Lower lobe of right lung (tissue), 2 donors: ENCODE data around the gene C4orf46. TPM values are rescaled to one million over a fixed set of nuclear protein-coding genes. Genes with fewer than 3 reads are reported as not detected.

Source experiments
- ATAC-seq, 2 donors: fragments of 200-7000 bp; cut with Tn5 transposase; one replicate each; pipeline ENCODE4 v1.9.1; 2020 to 2022; ENCODE audit warnings: mild to moderate bottlenecking in 2 of 2, moderate library complexity in 2 of 2
- DNase-seq: peaks from one replicate; pipeline ENCODE4 v3.0.0-alpha.2; 2020
- H3K27ac ChIP-seq: fragments of 200-600 bp; one replicate; pipeline ENCODE4 v1.8.0; 2022
- H3K27me3 ChIP-seq: fragments of 200-600 bp; one replicate; pipeline ENCODE4 v1.8.0; 2022; ENCODE audit warnings: low read depth
- H3K36me3 ChIP-seq: fragments of 200-600 bp; one replicate; pipeline ENCODE4 v1.8.0; 2022; ENCODE audit warnings: mild to moderate bottlenecking
- H3K4me1 ChIP-seq: fragments of 200-600 bp; one replicate; pipeline ENCODE4 v1.8.0; 2022
- H3K4me3 ChIP-seq: fragments of 200-600 bp; one replicate; pipeline ENCODE4 v1.8.0; 2022; ENCODE audit warnings: mild to moderate bottlenecking
- H3K9me3 ChIP-seq: fragments of 200-600 bp; one replicate; pipeline ENCODE4 v1.8.0; 2022
- CTCF ChIP-seq: fragments of 200-600 bp; IDR thresholded peaks from one replicate; pipeline ENCODE4 v1.8.0; 2022; ENCODE audit warnings: antibody characterized with exemption, mild to moderate bottlenecking
- intact Hi-C: fragments of 100-400 bp; cut with DNase I; formaldehyde crosslinking; loops from one replicate; pipeline ENCODE4 v1.11.0; 2022
- total RNA-seq: library from RNA; stranded (reverse); fragmentation: NEBNext Ultra II Directional; extraction: Animal tissue kit (Norgen Biotek cat#: 25700); gene quantifications from one replicate; pipeline ENCODE4 v1.2.1, GENCODE V29; 2021
- donor health status: DM: no; HTN: yes; CAD: no; lungs with severe emphysema.

C4orf46 gene
- total RNA-seq, 1 donor from 2014 or later: 4.0 TPM

GRCh38 chr4:158649111-158649680 lies 22.5 kb downstream of the C4orf46 start:
- no peaks in the 10 kb centered on the region for H3K36me3 ChIP-seq
- no peak overlapping the region for H3K4me3 ChIP-seq
- H3K27me3 ChIP-seq: no peaks in the 10 kb centered on the region
- TF ChIP-seq CTCF: no peak
- DNase-seq: no peak
- H3K4me1 ChIP-seq: no peaks in the 10 kb centered on the region
- H3K27ac ChIP-seq: no peak overlapping the region
- ATAC-seq: no peak
- intact Hi-C loops: no loop called here
- no peaks in the 10 kb centered on the region for H3K9me3 ChIP-seq

GRCh38 chr4:158644760-158645159 lies 26.9 kb downstream of the C4orf46 start:
- H3K36me3 ChIP-seq: no peaks in the 10 kb centered on the region
- ATAC-seq (no peak), DNase-seq (no peak)
- no peak overlapping the region for H3K4me3 ChIP-seq
- TF ChIP-seq CTCF: no peak
- intact Hi-C loops: no loop called here
- no peaks in the 10 kb centered on the region for H3K27me3 ChIP-seq
- H3K4me1 ChIP-seq: no peaks in the 10 kb centered on the region
- H3K9me3 ChIP-seq: no peaks in the 10 kb centered on the region
- H3K27ac ChIP-seq: no peak overlapping the region

- no peaks in the 10 kb centered on the region for H3K9me3 ChIP-seq
- ATAC-seq: no peak
- intact Hi-C loops: no loop called here
- H3K36me3 ChIP-seq: no peaks in the 10 kb centered on the region
- no peak for TF ChIP-seq CTCF
- no peak for DNase-seq
- no peak overlapping the region for H3K27ac ChIP-seq
- no peaks in the 10 kb centered on the region for H3K27me3 ChIP-seq
- H3K4me1 ChIP-seq: no peaks in the 10 kb centered on the region
- no peak overlapping the region for H3K4me3 ChIP-seq
These were observed 27.3 kb downstream of the C4orf46 start for GRCh38 chr4:158644356-158644755.

- intact Hi-C loops: no loop called here
- no peak for ATAC-seq
- DNase-seq: no peak
These were observed 35.1 kb downstream of the C4orf46 start for GRCh38 chr4:158636619-158637018.

GRCh38 chr4:158630893-158631292 lies 40.8 kb downstream of the C4orf46 start:
- TF ChIP-seq CTCF: no peak
- Histone ChIP-seq H3K4me3 (no peak overlapping the region), H3K36me3 (no peaks in the 10 kb centered on the region), H3K27ac (no peak overlapping the region), H3K4me1 (no peaks in the 10 kb centered on the region), H3K9me3 (no peaks in the 10 kb centered on the region), H3K27me3 (no peaks in the 10 kb centered on the region)
- intact Hi-C loops: no loop called here
- no peak for DNase-seq
- no peak for ATAC-seq

More at GRCh38 chr4:158636619-158637018, 35.1 kb downstream of the C4orf46 start:
- TF ChIP-seq CTCF: no peak
- no peaks in the 10 kb centered on the region for H3K4me1 ChIP-seq
- no peaks in the 10 kb centered on the region for H3K9me3 ChIP-seq
- no peaks in the 10 kb centered on the region for H3K27me3 ChIP-seq
- no peak overlapping the region for H3K4me3 ChIP-seq
- no peaks in the 10 kb centered on the region for H3K36me3 ChIP-seq
- no peak overlapping the region for H3K27ac ChIP-seq

- no peak overlapping the region for H3K4me3 ChIP-seq
- no peaks in the 10 kb centered on the region for H3K9me3 ChIP-seq
- TF ChIP-seq CTCF: no peak
- no peak overlapping the region for H3K27ac ChIP-seq
- intact Hi-C loops: loop anchor here (10.0 kb wide), 1 partner anchor 371 kb away; no protein-coding TSS in a partner anchor
- H3K36me3 ChIP-seq: no peaks in the 10 kb centered on the region
- no peak for DNase-seq
- ATAC-seq: no peak
- H3K27me3 ChIP-seq: no peaks in the 10 kb centered on the region
- H3K4me1 ChIP-seq: peaks cover 4% of the 10 kb centered on the region
These were observed 46.1 kb downstream of the C4orf46 start for GRCh38 chr4:158625544-158625943.
